ENCODE measurements around the gene TMEM120B. TPM values are rescaled to one million over a fixed set of nuclear protein-coding genes. Genes with fewer than 3 reads are reported as not detected.
"Not testable (repeated sequence)": the region's sequence is repeated elsewhere in the genome, so short reads cannot be mapped to it uniquely, and the experiment has no call there.

TMEM120B gene
- 10 to 100 TPM in 1 of 4 donors, 1 to 10 TPM in 3; 7.1 to 13.8 (median 8.8) TPM for total RNA-seq

DNA sequence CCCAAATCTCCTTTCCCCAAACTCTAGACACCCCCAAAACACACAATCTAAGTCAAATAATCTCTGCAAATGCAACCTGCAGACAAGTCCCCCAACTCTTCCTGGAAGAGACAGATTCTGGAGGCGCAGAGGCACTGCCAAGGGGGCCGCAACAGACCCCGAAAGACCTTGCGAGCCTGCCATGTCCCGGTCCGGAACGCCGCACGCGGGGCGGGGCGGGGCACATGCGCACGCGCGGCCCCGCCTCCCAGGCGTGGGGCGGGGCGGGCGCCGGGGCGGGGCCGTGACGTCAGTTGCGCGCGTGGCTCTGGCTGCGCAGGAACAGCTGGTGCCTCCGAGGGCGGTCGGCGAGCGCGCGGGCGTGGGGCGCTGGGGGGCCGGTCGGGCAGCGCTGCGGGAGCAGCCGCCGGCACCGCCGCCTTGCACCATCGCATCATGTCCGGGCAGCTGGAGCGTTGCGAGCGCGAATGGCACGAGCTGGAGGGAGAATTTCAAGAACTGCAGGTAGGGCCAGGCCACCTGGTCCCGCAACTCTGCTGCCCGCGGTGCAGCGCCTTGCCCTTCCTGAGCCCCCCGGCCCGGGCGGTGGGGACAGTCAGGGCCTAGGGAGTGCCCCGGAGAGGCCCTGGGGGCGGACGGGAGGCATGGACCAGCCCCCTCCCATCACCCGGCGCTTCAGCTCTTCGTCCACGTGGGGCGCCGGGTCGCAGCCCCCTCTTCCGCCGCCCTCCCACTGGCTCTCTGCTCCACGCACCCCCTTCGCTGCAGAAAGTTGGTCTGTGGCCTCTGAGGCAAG is at the start of gene TMEM120B:
Gene TMEM120B (plus strand): TSS at position 292 of the 796 bp plus-strand sequence. CDS start 144 bp downstream, at position 436.
- H3K4me1 ChIP-seq, result peaks cover 25% of the 10 kb centered on the region
- H3K4me3 ChIP-seq, result peak within 1 kb of the TSS; percentile 89
- H3K27ac ChIP-seq, result peak within 1 kb of the TSS; percentile 74
- H3K36me3 ChIP-seq, result no peaks in the 10 kb centered on the region
- 0% methylated on average over 17 of the region's 74 CpGs for WGBS
- H3K27me3 ChIP-seq, result no peaks in the 10 kb centered on the region
- peak; percentile 89 to 93 for DNase-seq (ENCODE audit: low spot score in 2 of 2)
- H3K9me3 ChIP-seq, result no peaks in the 10 kb centered on the region
- TF ChIP-seq POLR2A (IDR thresholded peaks at IDR 0.05) (peak; percentile 44 to 69), EP300 (IDR thresholded peaks at IDR 0.05) (no peak), POLR2AphosphoS5 (IDR thresholded peaks at IDR 0.05) (no peak), CTCF (IDR thresholded peaks at IDR 0.05) (no peak)

GRCh38 chr12:121663610-121663929 is 49.0 kb upstream of the TMEM120B start:
- H3K4me3 ChIP-seq, result no peak overlapping the region
- no peaks in the 10 kb centered on the region for H3K36me3 ChIP-seq
- H3K9me3 ChIP-seq, result no peaks in the 10 kb centered on the region
- WGBS, result 80% methylated on average over 3 of the region's 3 CpGs
- TF ChIP-seq CTCF (IDR thresholded peaks at IDR 0.05) (no peak), POLR2A (IDR thresholded peaks at IDR 0.05) (no peak), POLR2AphosphoS5 (IDR thresholded peaks at IDR 0.05) (no peak), EP300 (IDR thresholded peaks at IDR 0.05) (no peak)
- H3K4me1 ChIP-seq, result peaks cover 9% of the 10 kb centered on the region
- no peaks in the 10 kb centered on the region for H3K27me3 ChIP-seq
- no peak for DNase-seq (ENCODE audit: low spot score in 2 of 2)
- H3K27ac ChIP-seq, result no peak overlapping the region

- not testable (repeated sequence) for H3K27me3 ChIP-seq; H3K27ac ChIP-seq; H3K36me3 ChIP-seq; DNase-seq (ENCODE audit: low spot score in 2 of 2); H3K4me3 ChIP-seq; H3K9me3 ChIP-seq
- H3K4me1 ChIP-seq, result peaks cover 16% of the 10 kb centered on the region
- 53% methylated on average over 6 of the region's 6 CpGs for WGBS
Observed at GRCh38 chr12:121666829-121667228, 45.7 kb upstream of the TMEM120B start.

- 72% methylated on average over 18 of the region's 18 CpGs for WGBS
- Histone ChIP-seq H3K27ac (no peak overlapping the region), H3K4me3 (no peak overlapping the region), H3K36me3 (no peaks in the 10 kb centered on the region), H3K4me1 (peaks cover 35% of the 10 kb centered on the region), H3K27me3 (no peaks in the 10 kb centered on the region), H3K9me3 (no peaks in the 10 kb centered on the region)
- TF ChIP-seq POLR2AphosphoS5 (IDR thresholded peaks at IDR 0.05), result no peak
- peak; percentile 16 to 45 for TF ChIP-seq CTCF (IDR thresholded peaks at IDR 0.05)
- no peak for DNase-seq (ENCODE audit: low spot score in 2 of 2)
Observed at GRCh38 chr12:121668750-121669520, 43.6 kb upstream of the TMEM120B start.

DNA sequence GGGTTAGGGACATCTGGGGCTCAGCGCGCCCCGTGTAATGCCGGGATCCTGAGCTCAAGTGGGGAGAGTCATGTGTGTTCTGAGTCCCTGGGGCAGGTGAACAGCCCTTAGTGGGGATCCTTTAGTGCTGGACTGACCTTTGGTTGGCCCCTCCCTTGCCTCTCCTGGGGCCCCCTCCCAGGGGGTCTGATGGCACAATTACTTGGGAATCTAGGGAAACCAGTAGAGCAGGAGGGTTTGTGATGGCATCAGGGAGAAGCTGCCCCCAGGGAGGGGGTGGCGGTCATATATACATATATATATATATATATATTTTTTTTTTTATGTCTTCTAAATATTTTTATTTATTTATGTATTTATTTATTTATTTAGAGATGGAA is 43.0 kb upstream of the TMEM120B start, which contains the start of gene MORN3:
Gene MORN3 (minus strand): TSS at position 134 of the 380 bp plus-strand sequence. CDS start 171 bp downstream, outside the sequence.
- no peaks in the 10 kb centered on the region for H3K27me3 ChIP-seq
- peak within 1 kb of the TSS; percentile 59 for H3K27ac ChIP-seq
- no peak for DNase-seq (ENCODE audit: low spot score in 2 of 2)
- H3K4me1 ChIP-seq, result peaks cover 35% of the 10 kb centered on the region
- 78% methylated on average over 5 of the region's 5 CpGs for WGBS
- no peaks in the 10 kb centered on the region for H3K9me3 ChIP-seq
- TF ChIP-seq POLR2A (IDR thresholded peaks at IDR 0.05) (no peak), CTCF (IDR thresholded peaks at IDR 0.05) (no peak), POLR2AphosphoS5 (IDR thresholded peaks at IDR 0.05) (no peak), EP300 (IDR thresholded peaks at IDR 0.05) (no peak)
- no peak within 1 kb of the TSS for H3K4me3 ChIP-seq
- H3K36me3 ChIP-seq, result no peaks in the 10 kb centered on the region

All from suprapubic skin (tissue), 4 donors.